HepG2 (cell line): ENCODE data around the gene HCFC1R1. TPM values are rescaled to one million over a fixed set of nuclear protein-coding genes. Genes with fewer than 3 reads are reported as not detected.
A peak's percentile ranks its signal among the peaks of the same experiment; 100 is the strongest.

Experiments
- AGO1 ChIP-seq: fragments of 200-400 bp; formaldehyde crosslinking; IDR thresholded peaks from 2 replicates; pipeline ENCODE4 v1.6.1; 2017; ENCODE audit warnings: mild to moderate bottlenecking, low read depth, low read length, moderate library complexity; ENCODE audit not compliant: poor library complexity, severe bottlenecking
- BHLHE40 ChIP-seq: IDR thresholded peaks from 2 replicates; pipeline ENCODE4 v1.6.1; 2011; ENCODE audit warnings: low read length, improper control_type of control experiment
- GABPB1 ChIP-seq: IDR thresholded peaks from 2 replicates; pipeline ENCODE4 v1.6.1; 2016; ENCODE audit warnings: mild to moderate bottlenecking, missing genetic modification reagents, moderate library complexity, missing compliant biosample characterization
- PLRG1 ChIP-seq: fragments of 450-650 bp; conservative IDR thresholded peaks from 2 replicates; pipeline ENCODE4 v1.6.1; 2016
- SOX13 ChIP-seq, 3 experiments: fragments of 450-650 bp in 1 of 3; sonication (generic) in 1 of 3; formaldehyde crosslinking in 1 of 3; IDR thresholded peaks in 2 of 3; conservative IDR thresholded peaks in 1 of 3; 2 replicates each; pipeline versions ENCODE4 v1.5.0 to v1.6.1; 2016 to 2020; ENCODE audit warnings: antibody characterized with exemption in 1 of 3, mild to moderate bottlenecking in 1 of 3, missing compliant biosample characterization in 1 of 3, missing genetic modification reagents in 1 of 3, moderate library complexity in 1 of 3
- ZNF460 ChIP-seq: sonication (generic); formaldehyde crosslinking; IDR thresholded peaks from 2 replicates; pipeline ENCODE4 v1.5.1; 2020; ENCODE audit warnings: missing genetic modification reagents, mild to moderate bottlenecking, borderline replicate concordance
- ZNF562 ChIP-seq: sonication (generic); formaldehyde crosslinking; IDR thresholded peaks from 2 replicates; pipeline ENCODE4 v1.8.0; 2022; ENCODE audit warnings: missing genetic modification reagents, borderline replicate concordance
- ZNF674 ChIP-seq: sonication (generic); formaldehyde crosslinking; IDR thresholded peaks from 2 replicates; pipeline ENCODE4 v1.5.0; 2020; ENCODE audit warnings: low read depth, mild to moderate bottlenecking, missing genetic modification reagents
- polyA plus RNA-seq, 8 experiments: library from polyadenylated mRNA; depleted of rRNA in 3 of 8; stranded (reverse) in 7 of 8; unstranded in 1 of 8; fragments of >200 nt; fragmentation: Illumina TruSeq in 4 of 8; extraction: Trizol in 4 of 8; gene quantifications; 2 replicates each; pipeline versions ENCODE4 v1.2.1 to v1.2.3, GENCODE V29; 2011 to 2016; ENCODE audit warnings: low read depth in 4 of 8, missing spikeins in 1 of 8, mixed read lengths in 1 of 8; ENCODE audit not compliant: insufficient read depth in 1 of 8
- total RNA-seq, 5 experiments: library from RNA; depleted of rRNA; stranded (reverse); fragments of >200 nt; fragmentation: Illumina TruSeq; extraction: Trizol; gene quantifications; 2 replicates each; pipeline ENCODE4 v1.2.3, GENCODE V29; 2016; ENCODE audit warnings: low read depth in 1 of 5
- TF ChIP-seq, protein P1 (sequence below): IDR thresholded peaks from 2 replicates; pipeline ENCODE4 v1.6.1; 2012; ENCODE audit warnings: inconsistent platforms
- TF ChIP-seq, protein P2 (sequence below): sonication (generic); formaldehyde crosslinking; conservative IDR thresholded peaks from 2 replicates; pipeline ENCODE4 v1.5.0; 2020; ENCODE audit warnings: missing genetic modification reagents
- TF ChIP-seq, protein P3 (sequence below): IDR thresholded peaks from 2 replicates; pipeline ENCODE4 v1.6.1; 2016; ENCODE audit warnings: missing compliant biosample characterization, missing genetic modification reagents, borderline replicate concordance

Gene HCFC1R1
- total and polyA plus RNA-seq, 2 of the 13 experiments (the other 11 are each of a cell fraction or from before 2014, with no cell fraction given): 13.8 to 16.1 TPM

DNA sequence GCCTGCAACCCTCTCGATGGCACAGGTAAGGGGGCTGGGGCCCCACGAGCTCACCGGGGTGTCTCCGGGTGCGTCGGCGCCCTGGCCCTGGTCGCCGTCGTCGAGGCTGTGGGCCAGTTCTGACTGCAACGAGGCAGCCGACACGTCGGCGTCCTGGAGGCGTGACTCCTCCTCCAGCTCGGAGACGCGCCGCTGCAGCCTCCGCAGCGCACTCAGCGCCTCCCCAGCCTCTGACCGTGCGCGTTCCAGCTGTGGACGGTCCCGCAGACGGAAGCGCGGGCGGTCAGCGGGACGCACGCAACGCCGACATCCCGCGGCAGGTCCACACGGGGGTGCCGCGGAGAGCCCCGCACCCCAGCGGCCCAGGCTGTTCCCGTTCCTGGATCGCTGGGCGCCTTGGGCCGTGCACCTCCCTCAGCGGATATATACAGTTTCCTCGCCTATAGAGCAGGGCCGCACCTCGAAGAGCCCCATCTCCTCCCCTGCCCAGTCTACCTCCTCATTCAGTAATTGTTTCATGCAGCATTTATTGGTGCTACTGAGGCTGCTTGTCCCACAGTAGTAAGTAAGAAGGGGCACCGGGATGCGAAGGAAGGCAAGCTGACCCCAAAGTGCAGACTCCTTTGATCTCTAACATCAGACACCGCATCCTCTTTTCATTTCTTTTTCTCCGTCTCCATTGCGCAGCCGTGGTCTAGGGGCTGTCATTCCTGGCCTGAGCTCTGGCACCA is 5.9 kb upstream of the HCFC1R1 start (continued):
- TF ChIP-seq, protein P1, sequence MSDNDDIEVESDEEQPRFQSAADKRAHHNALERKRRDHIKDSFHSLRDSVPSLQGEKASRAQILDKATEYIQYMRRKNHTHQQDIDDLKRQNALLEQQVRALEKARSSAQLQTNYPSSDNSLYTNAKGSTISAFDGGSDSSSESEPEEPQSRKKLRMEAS: peak; percentile 76
- no peak for TF ChIP-seq SOX13 (IDR thresholded peaks at IDR 0.05)
- no peak for TF ChIP-seq SOX13 (CRISPR knock-in tag; conservative IDR thresholded peaks at IDR 0.05 in 1 of 2, IDR thresholded peaks at IDR 0.05 in 1 of 2)
- TF ChIP-seq, protein P2, sequence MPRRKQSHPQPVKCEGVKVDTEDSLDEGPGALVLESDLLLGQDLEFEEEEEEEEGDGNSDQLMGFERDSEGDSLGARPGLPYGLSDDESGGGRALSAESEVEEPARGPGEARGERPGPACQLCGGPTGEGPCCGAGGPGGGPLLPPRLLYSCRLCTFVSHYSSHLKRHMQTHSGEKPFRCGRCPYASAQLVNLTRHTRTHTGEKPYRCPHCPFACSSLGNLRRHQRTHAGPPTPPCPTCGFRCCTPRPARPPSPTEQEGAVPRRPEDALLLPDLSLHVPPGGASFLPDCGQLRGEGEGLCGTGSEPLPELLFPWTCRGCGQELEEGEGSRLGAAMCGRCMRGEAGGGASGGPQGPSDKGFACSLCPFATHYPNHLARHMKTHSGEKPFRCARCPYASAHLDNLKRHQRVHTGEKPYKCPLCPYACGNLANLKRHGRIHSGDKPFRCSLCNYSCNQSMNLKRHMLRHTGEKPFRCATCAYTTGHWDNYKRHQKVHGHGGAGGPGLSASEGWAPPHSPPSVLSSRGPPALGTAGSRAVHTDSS (CRISPR knock-in tag): no peak
- no peak for TF ChIP-seq ZNF460 (CRISPR knock-in tag)
- TF ChIP-seq AGO1: peak; percentile 87
- no peak for TF ChIP-seq ZNF674 (CRISPR knock-in tag)
- TF ChIP-seq ZNF562 (CRISPR knock-in tag): no peak
- TF ChIP-seq, protein P3, sequence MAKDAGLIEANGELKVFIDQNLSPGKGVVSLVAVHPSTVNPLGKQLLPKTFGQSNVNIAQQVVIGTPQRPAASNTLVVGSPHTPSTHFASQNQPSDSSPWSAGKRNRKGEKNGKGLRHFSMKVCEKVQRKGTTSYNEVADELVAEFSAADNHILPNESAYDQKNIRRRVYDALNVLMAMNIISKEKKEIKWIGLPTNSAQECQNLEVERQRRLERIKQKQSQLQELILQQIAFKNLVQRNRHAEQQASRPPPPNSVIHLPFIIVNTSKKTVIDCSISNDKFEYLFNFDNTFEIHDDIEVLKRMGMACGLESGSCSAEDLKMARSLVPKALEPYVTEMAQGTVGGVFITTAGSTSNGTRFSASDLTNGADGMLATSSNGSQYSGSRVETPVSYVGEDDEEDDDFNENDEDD (CRISPR knock-in tag): peak; percentile 39; the same call in 1 of the 2 replicates
- TF ChIP-seq BHLHE40: 0 out of 2 replicates have a peak, but pooled peaks have one; percentile 4
- TF ChIP-seq GABPB1 (CRISPR knock-in tag): peak; percentile 27; the same call in 1 of the 2 replicates
- TF ChIP-seq PLRG1: no peak
